ENCODE measurements around the gene RNF149.

The RNF149 gene

DNA sequence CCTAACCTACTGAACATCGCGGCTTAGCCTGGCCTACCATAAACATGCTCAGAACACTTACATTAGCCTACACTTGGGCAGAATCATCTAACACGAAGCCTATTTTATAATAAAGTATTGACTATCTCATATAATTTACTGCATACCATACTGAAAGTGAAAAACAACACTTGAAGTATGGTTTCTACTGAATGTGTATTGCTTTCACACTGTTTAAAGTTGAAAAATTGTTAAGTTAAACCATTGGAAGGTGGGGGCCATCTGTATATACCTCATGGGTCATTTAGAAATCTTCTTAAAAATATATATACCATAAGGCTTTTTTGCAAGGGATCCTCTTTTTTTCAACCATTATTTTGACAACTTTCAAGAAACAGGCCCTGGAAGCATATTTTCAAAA lies 16.5 kb downstream of the RNF149 start:
- no peak for DNase-seq (ENCODE audit: low spot score)
- in situ Hi-C loops (cut with MboI; ENCODE audit: low sequenced_read_pairs, unreplicated experiment): no loop called here
- TF ChIP-seq, protein P1, sequence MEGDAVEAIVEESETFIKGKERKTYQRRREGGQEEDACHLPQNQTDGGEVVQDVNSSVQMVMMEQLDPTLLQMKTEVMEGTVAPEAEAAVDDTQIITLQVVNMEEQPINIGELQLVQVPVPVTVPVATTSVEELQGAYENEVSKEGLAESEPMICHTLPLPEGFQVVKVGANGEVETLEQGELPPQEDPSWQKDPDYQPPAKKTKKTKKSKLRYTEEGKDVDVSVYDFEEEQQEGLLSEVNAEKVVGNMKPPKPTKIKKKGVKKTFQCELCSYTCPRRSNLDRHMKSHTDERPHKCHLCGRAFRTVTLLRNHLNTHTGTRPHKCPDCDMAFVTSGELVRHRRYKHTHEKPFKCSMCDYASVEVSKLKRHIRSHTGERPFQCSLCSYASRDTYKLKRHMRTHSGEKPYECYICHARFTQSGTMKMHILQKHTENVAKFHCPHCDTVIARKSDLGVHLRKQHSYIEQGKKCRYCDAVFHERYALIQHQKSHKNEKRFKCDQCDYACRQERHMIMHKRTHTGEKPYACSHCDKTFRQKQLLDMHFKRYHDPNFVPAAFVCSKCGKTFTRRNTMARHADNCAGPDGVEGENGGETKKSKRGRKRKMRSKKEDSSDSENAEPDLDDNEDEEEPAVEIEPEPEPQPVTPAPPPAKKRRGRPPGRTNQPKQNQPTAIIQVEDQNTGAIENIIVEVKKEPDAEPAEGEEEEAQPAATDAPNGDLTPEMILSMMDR (IDR thresholded peaks at IDR 0.05; ENCODE audit: borderline replicate concordance, control extremely low read depth, extremely low read depth, insufficient read depth, missing control alignments): no peak

- in situ Hi-C loops (cut with MboI; ENCODE audit: low sequenced_read_pairs, unreplicated experiment): no loop called here
- TF ChIP-seq, protein P1 (IDR thresholded peaks at IDR 0.05; ENCODE audit: borderline replicate concordance, control extremely low read depth, extremely low read depth, insufficient read depth, missing control alignments): no peak
- DNase-seq (ENCODE audit: low spot score): no peak
These were observed 17.8 kb downstream of the RNF149 start for GRCh38 chr2:101290711-101291110.

GRCh38 chr2:101287303-101287702 lies 21.2 kb downstream of the RNF149 start:
- TF ChIP-seq, protein P1 (IDR thresholded peaks at IDR 0.05; ENCODE audit: borderline replicate concordance, control extremely low read depth, extremely low read depth, insufficient read depth, missing control alignments): no peak
- in situ Hi-C loops (cut with MboI; ENCODE audit: low sequenced_read_pairs, unreplicated experiment): no loop called here
- DNase-seq (ENCODE audit: low spot score): no peak

DNA sequence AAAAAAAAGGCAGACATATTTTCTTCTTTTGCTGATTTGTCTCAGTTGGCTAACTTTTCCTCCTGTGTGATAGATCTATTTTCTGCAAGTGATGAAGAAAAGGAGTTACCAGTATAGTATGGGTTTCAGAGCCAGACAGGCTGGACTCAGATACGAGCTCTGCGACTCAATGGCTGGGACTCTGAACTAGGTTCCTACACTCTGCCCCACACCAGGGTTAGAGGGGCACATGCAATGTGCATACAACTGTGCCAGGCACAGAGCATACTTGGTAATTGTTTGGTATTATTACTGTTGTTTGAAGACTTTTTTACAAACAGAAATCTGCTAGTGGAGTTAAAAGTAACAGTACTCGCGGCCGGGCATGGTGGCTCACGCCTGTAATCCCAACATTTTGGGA lies 21.8 kb downstream of the RNF149 start:
- TF ChIP-seq, protein P1 (IDR thresholded peaks at IDR 0.05; ENCODE audit: borderline replicate concordance, control extremely low read depth, extremely low read depth, insufficient read depth, missing control alignments): no peak
- in situ Hi-C loops (cut with MboI; ENCODE audit: low sequenced_read_pairs, unreplicated experiment): no loop called here
- no peak for DNase-seq (ENCODE audit: low spot score)

DNA sequence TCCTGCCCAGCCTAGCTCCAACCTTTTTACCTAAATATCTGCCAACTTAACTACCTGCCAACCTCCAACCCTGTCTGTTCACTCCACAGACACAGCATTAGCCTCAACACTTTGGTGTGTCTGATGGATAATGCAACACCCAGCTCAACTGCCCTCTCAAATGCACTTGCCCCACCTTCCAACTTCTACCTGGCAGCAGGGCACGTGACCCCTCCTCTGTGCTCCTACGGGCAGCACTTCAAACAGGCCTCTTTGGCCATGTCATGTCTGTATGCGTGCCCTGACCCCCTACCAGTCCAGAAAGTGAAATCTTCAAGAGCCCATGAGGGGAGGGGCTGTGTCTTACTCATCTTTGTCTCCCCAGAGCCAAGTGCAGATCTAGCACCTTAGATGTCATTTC lies 25.5 kb downstream of the RNF149 start:
- TF ChIP-seq, protein P1 (IDR thresholded peaks at IDR 0.05; ENCODE audit: borderline replicate concordance, control extremely low read depth, extremely low read depth, insufficient read depth, missing control alignments): no peak
- in situ Hi-C loops (cut with MboI; ENCODE audit: low sequenced_read_pairs, unreplicated experiment): no loop called here
- no peak for DNase-seq (ENCODE audit: low spot score)

GRCh38 chr2:101281482-101281881 lies 27.0 kb downstream of the RNF149 start:
- DNase-seq (ENCODE audit: low spot score): no peak
- TF ChIP-seq, protein P1 (IDR thresholded peaks at IDR 0.05; ENCODE audit: borderline replicate concordance, control extremely low read depth, extremely low read depth, insufficient read depth, missing control alignments): no peak
- in situ Hi-C loops (cut with MboI; ENCODE audit: low sequenced_read_pairs, unreplicated experiment): no loop called here

DNA sequence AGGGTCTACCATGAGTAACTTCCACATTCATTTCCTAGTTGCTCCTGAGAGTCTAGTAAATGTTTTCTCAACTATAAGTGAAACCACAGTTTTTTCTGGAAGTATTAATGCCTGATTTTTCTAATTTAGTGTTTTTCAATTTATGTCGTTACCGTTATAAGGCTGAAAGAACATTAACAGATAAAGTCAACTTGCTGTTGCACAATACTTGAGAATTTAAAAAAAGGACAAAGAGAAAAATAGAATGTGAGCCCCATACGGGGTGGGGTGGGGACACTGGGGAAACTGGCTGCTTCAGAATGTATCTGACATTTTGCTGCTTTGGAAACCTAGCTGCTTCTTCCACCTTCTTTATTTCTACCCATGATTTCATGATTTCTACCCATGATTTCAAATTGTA lies 29.6 kb downstream of the RNF149 start:
- in situ Hi-C loops (cut with MboI; ENCODE audit: low sequenced_read_pairs, unreplicated experiment): no loop called here
- no peak for DNase-seq (ENCODE audit: low spot score)
- TF ChIP-seq, protein P1 (IDR thresholded peaks at IDR 0.05; ENCODE audit: borderline replicate concordance, control extremely low read depth, extremely low read depth, insufficient read depth, missing control alignments): no peak
